SH-SY5Y (cell line): ENCODE measurements around the gene EIF4EBP3.

Experiments used
- GATA2 ChIP-seq: IDR thresholded peaks from 2 replicates; pipeline ENCODE4 v1.6.1; 2011; ENCODE audit warnings: mild to moderate bottlenecking, low read depth, low read length
- GATA3 ChIP-seq: IDR thresholded peaks from 2 replicates; pipeline ENCODE4 v1.6.1; 2011; ENCODE audit warnings: low read depth, mild to moderate bottlenecking, low read length, moderate library complexity

GRCh38 chr5:140596321-140596741 is 48.9 kb downstream of the EIF4EBP3 start:
- TF ChIP-seq GATA3, result no peak
- TF ChIP-seq GATA2, result no peak
